A549 (cell line): ENCODE data around the gene CATSPERB. TPM values are rescaled to one million over a fixed set of nuclear protein-coding genes. Genes with fewer than 3 reads are reported as not detected.

Experiments
- ATAC-seq, 2 experiments: fragments of 200-7000 bp in 1 of 2; fragments of >200 bp in 1 of 2; cut with Nextera tagmentation in 1 of 2; cut with Tn5 transposase in 1 of 2; 3 replicates each; pipeline versions ENCODE4 v1.8.0 to v1.9.1; 2018 to 2020; ENCODE audit warnings: mild to moderate bottlenecking in 1 of 2, moderate library complexity in 1 of 2
- CTCF ChIA-PET: fragments of 300-600 bp; sonication (Branson Sonifier 250); formaldehyde crosslinking; extraction: SDS; loops from one replicate; lab custom pipeline; 2021; ENCODE audit warnings: antibody characterized with exemption, inconsistent platforms; lab: Yijun Ruan, JAX
- POLR2A ChIA-PET: fragments of 350-600 bp; formaldehyde crosslinking; extraction: SDS; loops from one replicate; lab custom pipeline; 2021; ENCODE audit warnings: antibody characterized with exemption, inconsistent platforms; lab: Yijun Ruan, JAX
- DNase-seq, 2 experiments: peaks; one replicate each; pipeline versions ENCODE4 v3.0.0 to v3.0.0-alpha.2; 2011 to 2016; ENCODE audit warnings: low read depth in 1 of 2, low spot score in 1 of 2
- FAIRE-seq: peaks from 2 replicates; lab custom pipeline; 2011; peaks lifted over from hg19 to GRCh38; lab: Jason Lieb, UNC
- H3K27ac ChIP-seq, 2 experiments: fragments of >200 bp; sonication (Bioruptor Twin); formaldehyde crosslinking; 3 replicates each; pipeline ENCODE4 v1.5.1; 2016 to 2017
- H3K4me1 ChIP-seq: fragments of >200 bp; sonication (Bioruptor Twin); formaldehyde crosslinking; 3 replicates; pipeline ENCODE4 v1.6.1; 2016
- H3K4me2 ChIP-seq: fragments of >200 bp; sonication (Bioruptor Twin); formaldehyde crosslinking; 3 replicates; pipeline ENCODE4 v1.6.1; 2016
- H3K4me3 ChIP-seq: fragments of >200 bp; sonication (Bioruptor Twin); formaldehyde crosslinking; 3 replicates; pipeline ENCODE4 v1.5.1; 2016
- H3K9me3 ChIP-seq: fragments of >200 bp; sonication (Bioruptor Twin); formaldehyde crosslinking; 3 replicates; pipeline ENCODE4 v1.6.1; 2016
- BCL3 ChIP-seq: fragments of >200 bp; sonication (Bioruptor Twin); formaldehyde crosslinking; IDR thresholded peaks from 3 replicates; pipeline ENCODE4 v1.6.1; 2016
- BHLHE40 ChIP-seq: IDR thresholded peaks from 2 replicates; pipeline ENCODE4 v1.6.1; 2012; ENCODE audit warnings: low read depth, low read length, inconsistent platforms
- CHD2 ChIP-seq: fragments of 150-350 bp; IDR thresholded peaks from 2 replicates; pipeline ENCODE4 v1.6.1; 2014; ENCODE audit warnings: low read length; ENCODE audit not compliant: partially characterized antibody
- EHMT2 ChIP-seq: fragments of 200-600 bp; sonication (generic); IDR thresholded peaks from 2 replicates; pipeline ENCODE4 v1.6.1; 2016; ENCODE audit warnings: antibody characterized with exemption, low read depth, mild to moderate bottlenecking, moderate library complexity
- EP300 ChIP-seq, 2 experiments: fragments of >200 bp; sonication (Bioruptor Twin); formaldehyde crosslinking; IDR thresholded peaks; 2 replicates in 1 of 2; 3 replicates in 1 of 2; pipeline ENCODE4 v1.6.1; 2016 to 2017
- FOSL2 ChIP-seq, 2 experiments: fragments of 450-650 bp in 1 of 2; fragments of >200 bp in 1 of 2; sonication (Bioruptor Twin) in 1 of 2; formaldehyde crosslinking; IDR thresholded peaks; 2 replicates each; pipeline versions ENCODE4 v1.5.0 to v1.6.1; 2016 to 2020; ENCODE audit warnings: mild to moderate bottlenecking in 1 of 2, moderate library complexity in 1 of 2
- FOXS1 ChIP-seq: fragments of 250-450 bp; sonication (Bioruptor Pico); IDR thresholded peaks from 2 replicates; pipeline ENCODE4 v1.5.0; 2020; ENCODE audit warnings: mild to moderate bottlenecking, moderate library complexity
- HDAC2 ChIP-seq: fragments of 200-600 bp; sonication (generic); IDR thresholded peaks from 2 replicates; pipeline ENCODE4 v1.6.1; 2016
- HEYL ChIP-seq: fragments of 250-450 bp; sonication (Bioruptor Pico); IDR thresholded peaks from 2 replicates; pipeline ENCODE4 v1.8.0; 2021; ENCODE audit warnings: mild to moderate bottlenecking, moderate library complexity
- HOXA7 ChIP-seq: fragments of 250-450 bp; sonication (Bioruptor Pico); IDR thresholded peaks from 2 replicates; pipeline ENCODE4 v1.5.0; 2020; ENCODE audit warnings: mild to moderate bottlenecking, moderate library complexity
- HOXB13 ChIP-seq: fragments of 250-450 bp; sonication (Bioruptor Pico); IDR thresholded peaks from 2 replicates; pipeline ENCODE4 v1.5.0; 2020; ENCODE audit warnings: low read depth, mild to moderate bottlenecking, moderate library complexity
- JUN ChIP-seq, 2 experiments: fragments of >200 bp; sonication (Bioruptor Twin); formaldehyde crosslinking; IDR thresholded peaks; 2 replicates in 1 of 2; 3 replicates in 1 of 2; pipeline ENCODE4 v1.6.1; 2016 to 2017
- MAFK ChIP-seq: fragments of 450-650 bp; IDR thresholded peaks from 2 replicates; pipeline ENCODE4 v1.6.1; 2014; ENCODE audit not compliant: partially characterized antibody
- MYC ChIP-seq: IDR thresholded peaks from 2 replicates; pipeline ENCODE4 v1.6.1; 2012; ENCODE audit warnings: mild to moderate bottlenecking, inconsistent platforms, low read length, improper control_type of control experiment, borderline replicate concordance
- NFE2L2 ChIP-seq: fragments of 150-350 bp; conservative IDR thresholded peaks from 2 replicates; pipeline ENCODE4 v1.6.1; 2014; ENCODE audit warnings: low read length
- REST ChIP-seq: fragments of 200-600 bp; sonication (generic); IDR thresholded peaks from 2 replicates; pipeline ENCODE4 v1.6.1; 2016; ENCODE audit warnings: antibody characterized with exemption, mild to moderate bottlenecking, moderate library complexity
- WGBS: methylation state at CpG from one replicate; pipeline ENCODE4 v1.1.6; 2017; ENCODE audit errors: missing lambda C conversion rate; 5-methylcytosine and 5-hydroxymethylcytosine counted together
- polyA plus RNA-seq, 4 experiments: library from polyadenylated mRNA; depleted of rRNA in 3 of 4; stranded (reverse); fragments of >200 nt; fragmentation: RNase III in 1 of 4; extraction: RNeasy Plus Mini Kit Qiagen cat#74134 plus additional on column Dnase treatment in 1 of 4; gene quantifications; 2 replicates in 3 of 4; 3 replicates in 1 of 4; pipeline ENCODE4 v1.2.3, GENCODE V29; 2011 to 2017
- TF ChIP-seq, protein P1 (sequence below): IDR thresholded peaks from 2 replicates; pipeline ENCODE4 v1.6.1; 2012
- TF ChIP-seq, protein P2 (sequence below): fragments of >200 bp; sonication (Bioruptor Twin); formaldehyde crosslinking; IDR thresholded peaks from 3 replicates; pipeline ENCODE4 v1.5.1; 2016

CATSPERB gene
- polyA plus RNA-seq, 2 of the 4 experiments (the other 2 are of a cell fraction), result 0.05 TPM; not detected in 1

GRCh38 chr14:91554535-91555332 lies 177.2 kb downstream of the CATSPERB start:
- WGBS, result 64% methylated on average over 9 of the region's 11 CpGs
- no peak for FAIRE-seq
- Histone ChIP-seq H3K9me3 (peaks cover 5% of the 10 kb centered on the region; the same call in 1 of the 3 replicates), H3K4me3 (no peak overlapping the region), H3K27ac (no peak overlapping the region)
- CTCF ChIA-PET, result interaction anchor here (1.0 kb wide), 1 partner anchor 13 kb away, joined by 3 read pairs; no protein-coding TSS in a partner anchor
- POLR2A ChIA-PET, result no interaction called here
- TF ChIP-seq HOXA7 (CRISPR knock-in tag), result no peak
- no peak for TF ChIP-seq HEYL (CRISPR knock-in tag)
- TF ChIP-seq FOXS1 (CRISPR knock-in tag), result no peak
- TF ChIP-seq HOXB13 (CRISPR knock-in tag), result no peak
- no peak for TF ChIP-seq JUN (IDR thresholded peaks at IDR 0.05)
- TF ChIP-seq HDAC2, result no peak
- no peak for TF ChIP-seq NFE2L2
- no peak for TF ChIP-seq CHD2
- TF ChIP-seq BCL3, result no peak
- no peak for TF ChIP-seq REST
- TF ChIP-seq EP300 (IDR thresholded peaks at IDR 0.05), result no peak
- TF ChIP-seq, all 56 proteins: peak for 0
- DNase-seq (no peak), ATAC-seq (no peak)
- Histone ChIP-seq H3K4me2 (no peak overlapping the region), H3K4me1 (no peaks in the 10 kb centered on the region)

GRCh38 chr14:91548108-91548507 lies 183.8 kb downstream of the CATSPERB start:
- Histone ChIP-seq H3K4me2 (no peak overlapping the region), H3K27ac (no peak overlapping the region), H3K4me1 (no peaks in the 10 kb centered on the region), H3K4me3 (no peak overlapping the region), H3K9me3 (no peaks in the 10 kb centered on the region)
- DNase-seq (no peak), FAIRE-seq (no peak), ATAC-seq (peak in 1 of 2 experiments; percentile 42; a peak in 3 of 6 replicates)
- no peak for TF ChIP-seq BCL3
- TF ChIP-seq MAFK, result no peak
- TF ChIP-seq EHMT2, result no peak
- no peak for TF ChIP-seq HOXA7 (CRISPR knock-in tag)
- TF ChIP-seq, protein P1, sequence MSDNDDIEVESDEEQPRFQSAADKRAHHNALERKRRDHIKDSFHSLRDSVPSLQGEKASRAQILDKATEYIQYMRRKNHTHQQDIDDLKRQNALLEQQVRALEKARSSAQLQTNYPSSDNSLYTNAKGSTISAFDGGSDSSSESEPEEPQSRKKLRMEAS, result no peak
- TF ChIP-seq, protein P2, sequence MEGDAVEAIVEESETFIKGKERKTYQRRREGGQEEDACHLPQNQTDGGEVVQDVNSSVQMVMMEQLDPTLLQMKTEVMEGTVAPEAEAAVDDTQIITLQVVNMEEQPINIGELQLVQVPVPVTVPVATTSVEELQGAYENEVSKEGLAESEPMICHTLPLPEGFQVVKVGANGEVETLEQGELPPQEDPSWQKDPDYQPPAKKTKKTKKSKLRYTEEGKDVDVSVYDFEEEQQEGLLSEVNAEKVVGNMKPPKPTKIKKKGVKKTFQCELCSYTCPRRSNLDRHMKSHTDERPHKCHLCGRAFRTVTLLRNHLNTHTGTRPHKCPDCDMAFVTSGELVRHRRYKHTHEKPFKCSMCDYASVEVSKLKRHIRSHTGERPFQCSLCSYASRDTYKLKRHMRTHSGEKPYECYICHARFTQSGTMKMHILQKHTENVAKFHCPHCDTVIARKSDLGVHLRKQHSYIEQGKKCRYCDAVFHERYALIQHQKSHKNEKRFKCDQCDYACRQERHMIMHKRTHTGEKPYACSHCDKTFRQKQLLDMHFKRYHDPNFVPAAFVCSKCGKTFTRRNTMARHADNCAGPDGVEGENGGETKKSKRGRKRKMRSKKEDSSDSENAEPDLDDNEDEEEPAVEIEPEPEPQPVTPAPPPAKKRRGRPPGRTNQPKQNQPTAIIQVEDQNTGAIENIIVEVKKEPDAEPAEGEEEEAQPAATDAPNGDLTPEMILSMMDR, result no peak
- no peak for TF ChIP-seq BHLHE40
- no peak for TF ChIP-seq NFE2L2
- no peak for TF ChIP-seq FOSL2 (IDR thresholded peaks at IDR 0.05)
- TF ChIP-seq FOSL2 (CRISPR knock-in tag; IDR thresholded peaks at IDR 0.05), result no peak
- TF ChIP-seq MYC, result no peak
- no peak for TF ChIP-seq HOXB13 (CRISPR knock-in tag)
- ChIA-PET POLR2A (no interaction called here), CTCF (interaction anchor here (1.3 kb wide), 2 partner anchors 9 to 27 kb away, joined by 3 to 4 read pairs; no protein-coding TSS in a partner anchor)
- WGBS, result 66% methylated on average over 3 of the region's 3 CpGs
